Measurements from ENCODE around the gene VWDE.
A peak's percentile ranks its signal among the peaks of the same experiment; 100 is the strongest.
"Not testable (repeated sequence)": the region's sequence is repeated elsewhere in the genome, so short reads cannot be mapped to it uniquely, and the experiment has no call there.

Gene VWDE

DNA sequence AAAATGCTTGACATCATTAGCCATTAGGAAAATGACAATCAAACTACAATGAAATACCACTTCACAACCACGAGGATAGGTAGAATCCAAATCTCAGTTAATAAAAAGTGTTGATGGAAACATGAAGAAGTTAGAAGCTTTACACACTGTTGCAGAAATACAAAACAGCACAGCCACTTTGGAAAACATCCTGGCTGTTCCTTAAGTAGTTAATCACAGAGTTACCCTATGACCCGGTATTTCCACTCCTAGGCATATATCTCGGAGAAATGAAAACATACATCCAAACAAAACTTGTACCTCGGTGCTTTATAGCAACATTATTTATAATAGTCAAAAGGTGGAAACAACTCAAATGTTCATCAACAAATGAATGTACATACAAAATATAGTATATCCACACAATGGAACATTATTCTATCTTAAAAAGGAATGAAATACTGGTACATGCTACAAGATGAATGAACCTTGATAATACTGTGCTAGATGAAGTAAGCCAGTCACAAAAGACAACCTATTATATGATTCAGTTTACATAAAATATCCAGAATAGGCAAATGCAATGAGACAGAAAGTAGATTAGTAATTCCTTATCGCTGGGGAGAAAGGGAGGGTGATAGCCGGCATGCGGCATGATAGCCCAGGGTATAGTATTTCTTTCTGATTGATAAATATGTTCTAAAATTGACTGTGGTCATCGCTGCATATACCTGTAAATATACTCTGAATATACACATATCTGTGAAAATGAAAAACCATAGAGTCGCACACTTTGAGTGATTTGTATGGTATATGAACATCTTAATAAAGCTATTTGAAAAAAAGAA, 1.9 kb downstream of the VWDE start:
- DNase-seq: peak; percentile 61

GRCh38 chr7:12398186-12398585, 5.5 kb downstream of the VWDE start:
- DNase-seq: no peak

- DNase-seq: no peak
Measured at GRCh38 chr7:12397671-12398070, 6.0 kb downstream of the VWDE start.

GRCh38 chr7:12396670-12397069, 7.0 kb downstream of the VWDE start:
- not testable (repeated sequence) for DNase-seq

- peak; percentile 27 for DNase-seq
Measured at GRCh38 chr7:12391922-12392615, 11.6 kb downstream of the VWDE start.

DNA sequence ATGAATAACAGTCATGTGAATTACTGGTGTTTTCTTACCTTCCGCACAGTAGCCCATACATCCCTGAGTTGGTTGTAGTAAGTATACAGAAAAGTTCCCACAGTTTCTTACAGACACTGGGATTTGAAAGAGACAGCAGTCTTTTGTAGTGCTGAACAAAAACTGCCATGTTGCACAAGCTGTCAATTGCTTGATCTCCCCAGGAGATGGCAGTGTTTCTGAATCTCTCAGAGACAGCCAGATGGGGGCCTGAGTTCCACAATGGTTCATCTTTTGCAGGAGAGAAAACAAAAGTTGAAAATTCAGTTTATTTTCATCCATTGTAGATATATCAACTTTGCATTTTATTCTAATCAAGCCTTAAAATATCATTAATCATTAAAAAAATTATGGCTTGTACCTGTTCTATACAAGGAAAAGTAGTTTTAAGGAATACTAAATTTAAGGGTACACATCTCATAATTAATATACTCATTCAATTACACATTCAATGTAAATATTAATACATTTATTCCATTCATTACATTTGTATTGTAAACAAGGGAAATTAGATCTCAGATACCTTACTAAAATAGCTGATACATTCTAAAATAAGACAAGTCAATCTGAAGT, 14.5 kb downstream of the VWDE start:
- no peak for DNase-seq

DNA sequence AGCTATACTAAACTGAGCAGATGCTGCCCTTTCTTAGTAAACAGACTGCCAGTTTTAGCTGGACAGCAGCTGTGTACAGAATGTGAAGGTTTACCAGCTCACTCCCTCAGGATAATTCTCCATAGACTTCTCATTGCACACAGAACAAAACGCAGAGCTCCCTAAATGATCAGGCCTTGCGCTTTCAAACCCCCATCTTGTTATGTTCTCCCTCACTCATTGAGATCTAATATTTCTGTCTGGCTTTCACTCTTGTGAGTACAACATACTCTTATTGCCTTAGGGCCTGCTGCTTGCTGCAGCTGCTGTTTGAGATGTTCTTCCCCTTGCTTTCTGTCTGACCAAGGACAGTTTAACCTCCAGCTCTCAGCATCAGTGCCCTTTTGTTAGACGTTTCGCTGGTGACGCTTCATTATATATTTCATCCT, 17.3 kb downstream of the VWDE start:
- peak; percentile 74 for DNase-seq

DNA sequence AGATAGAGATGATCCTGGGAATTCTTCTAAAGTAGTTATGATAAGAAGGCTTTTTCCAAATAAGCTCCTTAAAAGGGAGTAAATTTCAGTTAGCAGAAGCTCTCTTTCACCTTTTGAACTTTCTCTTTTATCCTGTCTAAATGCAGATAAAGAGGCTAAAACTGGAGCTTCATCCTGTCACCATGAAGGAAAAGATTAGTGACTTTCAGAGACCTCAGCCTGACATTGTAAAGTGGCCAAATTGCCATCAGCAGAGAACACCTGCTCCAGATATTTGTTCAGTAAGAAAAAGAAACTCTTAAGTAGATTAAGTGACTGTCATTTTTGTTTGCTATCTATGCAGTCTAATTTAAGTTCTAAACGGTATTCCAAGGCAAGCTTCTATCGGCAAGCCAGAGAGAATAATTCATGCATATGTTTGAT, 18.3 kb downstream of the VWDE start:
- peak; percentile 71 for DNase-seq

DNA sequence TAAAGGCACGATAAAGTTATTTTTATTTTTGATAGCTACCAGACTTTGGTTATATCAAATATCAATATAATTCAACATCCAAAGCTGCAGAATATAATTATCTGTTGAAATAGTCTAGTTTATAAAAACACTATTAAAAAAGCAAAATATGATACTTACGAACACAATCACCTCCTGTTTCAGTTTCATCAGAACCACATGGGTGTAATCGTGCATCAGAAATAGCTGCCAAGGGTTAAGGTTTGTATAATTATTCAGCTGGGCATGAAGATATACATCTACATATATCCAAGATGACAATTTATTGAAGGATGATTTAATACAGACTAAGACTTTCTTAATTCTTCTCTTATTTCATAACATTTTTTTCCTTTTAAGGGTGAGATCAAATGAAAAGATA, 20.3 kb downstream of the VWDE start:
- no peak for DNase-seq

GRCh38 chr7:12378389-12378788, 25.3 kb downstream of the VWDE start:
- DNase-seq: no peak

- no peak for DNase-seq
Measured at GRCh38 chr7:12377406-12377805, 26.3 kb downstream of the VWDE start.

- DNase-seq: no peak
Measured at GRCh38 chr7:12373580-12374263, 29.9 kb downstream of the VWDE start.

DNA sequence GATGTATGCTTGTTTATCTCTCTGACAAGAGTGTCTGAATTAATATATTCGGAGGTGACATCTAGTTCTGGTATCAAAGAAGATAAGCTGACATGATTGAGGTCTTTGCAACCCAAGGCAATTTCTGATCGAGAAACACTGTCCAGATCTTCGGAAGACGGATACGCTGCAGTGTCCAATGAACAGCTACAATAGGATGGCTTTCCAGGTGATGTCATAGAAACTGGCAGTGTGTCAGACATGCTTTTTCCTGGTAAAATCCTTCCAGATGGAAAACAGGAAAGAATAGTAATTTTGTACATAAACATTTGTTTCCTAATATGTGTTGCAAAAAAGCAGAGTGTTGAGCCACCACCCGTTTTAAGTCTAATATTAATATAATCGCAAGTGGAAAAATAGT, 33.4 kb downstream of the VWDE start:
- DNase-seq: no peak

DNA sequence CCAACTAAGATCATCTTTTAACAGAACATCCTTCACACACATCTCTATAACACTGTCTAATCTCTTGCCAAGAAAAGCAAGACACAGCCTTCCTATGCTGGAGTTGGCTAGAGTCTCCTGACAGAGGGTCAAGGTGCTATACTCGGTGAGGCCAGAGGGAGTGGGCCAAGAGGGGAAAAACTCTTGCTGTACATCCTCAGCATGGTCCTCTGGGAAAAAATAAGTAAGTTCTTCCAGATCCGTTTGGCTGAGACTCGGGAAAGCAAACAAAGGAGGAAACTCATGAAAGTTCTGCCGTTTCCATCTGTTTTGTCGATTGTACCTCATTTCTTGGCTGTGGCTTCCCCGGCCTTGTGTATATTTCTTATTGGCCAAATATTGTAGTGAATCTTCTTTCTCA, 33.9 kb downstream of the VWDE start:
- DNase-seq: no peak

GRCh38 chr7:12369072-12369471, 34.6 kb downstream of the VWDE start:
- DNase-seq: no peak

DNA sequence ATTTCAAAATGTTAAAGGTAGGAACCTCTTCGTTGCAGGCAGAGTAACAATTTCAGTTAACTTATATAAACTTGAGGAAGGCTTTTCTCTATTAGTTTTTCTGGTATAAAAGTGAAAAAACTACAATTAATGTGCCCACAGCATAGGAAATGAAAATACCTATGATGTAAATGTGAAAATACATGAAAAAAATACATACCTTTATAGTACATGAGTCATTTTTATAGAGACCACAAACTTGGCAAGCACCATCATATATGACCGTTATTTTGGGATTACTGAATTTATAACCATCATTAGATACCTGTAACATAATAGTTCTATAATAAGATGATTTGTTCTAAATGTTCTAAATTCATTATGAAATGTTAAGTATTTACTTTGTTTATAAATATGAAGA, 42.7 kb downstream of the VWDE start:
- DNase-seq: no peak

DNA sequence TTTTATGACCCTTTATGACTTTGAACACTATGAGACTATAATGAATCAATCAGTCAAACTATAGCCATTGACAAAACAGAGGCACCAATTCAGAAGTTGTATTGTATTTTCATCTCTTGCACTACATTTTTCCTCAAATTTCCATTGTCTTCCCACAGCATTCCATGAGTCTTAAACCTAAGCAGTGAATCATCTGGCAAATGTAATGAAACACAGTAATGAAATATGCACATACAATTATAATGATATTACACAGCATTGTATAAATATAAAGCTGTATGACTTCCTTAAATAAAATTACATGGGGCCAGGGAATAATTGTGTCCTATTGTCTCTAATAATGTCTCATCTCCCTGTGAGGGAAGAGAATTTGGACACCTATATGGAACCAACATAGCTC, 45.0 kb downstream of the VWDE start:
- no peak for DNase-seq

- no peak for DNase-seq
Measured at GRCh38 chr7:12357508-12357907, 46.2 kb downstream of the VWDE start.

DNA sequence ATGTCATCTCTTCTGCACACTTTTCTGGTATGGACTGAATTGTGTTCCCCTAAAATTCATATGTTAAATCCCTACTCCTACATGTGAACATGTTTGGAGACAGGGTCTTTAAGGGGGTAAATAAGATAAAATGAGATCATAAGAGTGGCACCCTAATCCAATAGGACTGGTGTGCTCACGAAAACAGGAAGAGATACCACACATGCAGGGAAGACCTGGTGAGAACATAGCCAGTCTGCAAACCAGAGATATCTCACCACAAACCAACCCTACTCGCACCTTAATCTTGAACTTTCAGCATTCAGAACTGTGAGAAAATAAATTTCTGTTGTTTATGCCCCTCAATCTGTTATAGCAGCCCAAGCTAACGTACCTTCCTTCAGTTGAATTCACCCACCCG, 51.8 kb downstream of the VWDE start:
- no peak for DNase-seq

DNA sequence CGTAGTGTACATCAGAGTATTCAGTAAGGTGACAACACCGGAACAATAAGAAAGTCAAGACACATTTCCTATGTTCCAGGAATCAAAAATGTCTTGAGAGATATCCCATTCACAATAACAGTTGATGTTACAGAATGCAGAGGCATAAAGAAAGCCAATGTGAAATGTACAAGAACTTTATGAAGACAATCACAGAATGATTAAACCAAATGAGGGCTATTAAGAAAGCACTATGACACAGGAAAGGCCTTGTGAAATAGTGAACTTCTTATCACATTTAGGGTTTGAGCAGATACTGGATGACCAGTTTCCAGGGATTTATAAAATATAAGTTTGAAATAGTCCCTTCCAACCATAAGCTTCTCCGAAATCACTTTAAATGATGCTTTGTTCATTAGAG, 52.7 kb downstream of the VWDE start:
- DNase-seq: no peak

DNA sequence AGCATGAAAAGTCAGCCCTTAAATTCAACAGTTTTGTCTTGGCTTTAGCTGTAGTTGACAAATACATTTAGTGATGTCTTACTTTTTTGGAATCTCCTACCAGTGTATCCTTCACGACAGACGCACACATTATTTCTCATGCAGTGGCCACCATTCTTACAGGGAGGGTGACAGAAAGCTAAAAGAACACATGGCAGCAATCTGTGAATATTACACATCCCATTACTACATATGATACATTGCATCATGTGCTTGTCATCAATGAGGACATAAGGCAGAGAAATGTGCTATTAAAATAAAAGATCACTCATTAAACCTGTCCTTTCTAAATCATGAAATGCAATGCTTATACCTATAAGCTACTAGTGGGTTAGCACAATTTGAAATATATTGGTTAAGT, 66.6 kb downstream of the VWDE start:
- DNase-seq: no peak

DNA sequence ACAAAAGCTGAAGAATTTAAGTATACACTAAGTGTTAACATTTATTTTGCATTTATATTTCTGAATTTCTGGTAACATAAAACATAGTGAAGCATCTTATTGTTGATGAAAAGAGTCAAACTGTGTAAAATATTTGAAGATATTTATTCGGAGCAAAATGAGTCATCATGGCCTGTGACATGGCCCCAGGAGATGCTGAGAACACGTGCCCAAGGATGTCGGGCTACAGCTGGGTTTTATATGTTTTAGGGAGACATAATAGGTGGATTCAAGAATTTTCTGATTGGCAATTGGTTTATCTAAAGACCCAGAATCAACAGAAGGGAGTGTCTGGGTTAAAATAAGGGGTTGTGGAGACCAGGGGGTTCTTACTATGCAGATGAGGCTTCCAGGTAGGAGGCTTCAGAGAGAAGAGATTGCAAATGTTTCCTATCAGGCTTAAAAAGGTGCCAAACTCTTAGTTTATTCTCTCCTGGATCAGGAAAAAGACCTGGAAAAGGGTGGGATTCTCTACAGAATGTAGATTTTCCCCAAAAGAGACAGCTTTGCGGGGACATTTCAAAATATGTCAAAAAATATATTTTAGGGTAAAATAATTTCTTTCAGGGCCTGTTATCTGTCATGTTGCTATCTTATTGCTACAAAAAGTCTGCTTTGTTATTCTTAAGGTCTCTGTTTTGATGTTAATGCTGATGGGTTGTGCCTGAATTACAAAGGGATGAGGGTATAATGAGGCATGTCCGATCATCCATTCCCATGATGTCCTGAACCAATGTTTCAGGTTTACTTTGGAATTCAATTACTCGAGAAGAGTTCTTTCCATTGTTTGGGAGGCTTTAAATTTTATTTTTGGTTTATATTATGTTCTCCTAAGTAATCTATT, 74.5 kb downstream of the VWDE start:
- DNase-seq: no peak

All from NCI-H1105 (cell line).